HG02943 (cell line): ENCODE data around the gene CD63.
A peak's percentile ranks its signal among the peaks of the same experiment; 100 is the strongest.

Source experiments
- ATAC-seq: cut with Tn5 transposase; IDR thresholded peaks from one replicate; pipeline ENCODE4 v1.9.1; 2021; ENCODE audit warnings: mild to moderate bottlenecking, low read depth, moderate library complexity; ENCODE audit not compliant: unreplicated experiment

CD63 gene

GRCh38 chr12:55723516-55724225, 5.1 kb downstream of the CD63 start:
- ATAC-seq: no peak

- ATAC-seq: no peak
Observed at GRCh38 chr12:55722948-55723347, 5.9 kb downstream of the CD63 start.

- ATAC-seq: no peak
Observed at GRCh38 chr12:55721601-55722213, 7.1 kb downstream of the CD63 start.

GRCh38 chr12:55720894-55721444, 7.8 kb downstream of the CD63 start:
- ATAC-seq: no peak

- no peak for ATAC-seq
Observed at GRCh38 chr12:55720071-55720564, 8.7 kb downstream of the CD63 start, which contains the start of gene RDH5. Gene RDH5 (plus strand): TSS chr12:55720393. CDS start chr12:55721185, 792 bp downstream.

GRCh38 chr12:55719371-55719770, 9.4 kb downstream of the CD63 start:
- no peak for ATAC-seq

GRCh38 chr12:55718624-55719275, 10.1 kb downstream of the CD63 start:
- ATAC-seq: no peak

GRCh38 chr12:55718015-55718414, 10.8 kb downstream of the CD63 start:
- ATAC-seq: no peak

GRCh38 chr12:55717011-55718007, 11.5 kb downstream of the CD63 start:
- no peak for ATAC-seq

- ATAC-seq: no peak
Observed at GRCh38 chr12:55716582-55716957, 12.2 kb downstream of the CD63 start.

- ATAC-seq: peak; percentile 93
Observed at GRCh38 chr12:55715833-55716581, 12.8 kb downstream of the CD63 start, which contains the start of gene BLOC1S1. Gene BLOC1S1 (plus strand): TSS chr12:55716046. CDS start chr12:55716052, 6 bp downstream.

- no peak for ATAC-seq
Observed at GRCh38 chr12:55715169-55715764, 13.5 kb downstream of the CD63 start.

GRCh38 chr12:55713721-55714120, 15.1 kb downstream of the CD63 start:
- no peak for ATAC-seq

GRCh38 chr12:55712700-55713415, 16.0 kb downstream of the CD63 start:
- no peak for ATAC-seq

GRCh38 chr12:55711786-55712553, 16.8 kb downstream of the CD63 start:
- no peak for ATAC-seq

- ATAC-seq: no peak
Observed at GRCh38 chr12:55708695-55709233, 20.0 kb downstream of the CD63 start.
